Hypothalamus (tissue), 51 donors: ENCODE measurements around the gene SHF.

ENCODE experiments used
- DNase-seq, 51 donors: peaks; one replicate each; lab custom pipeline; 2025; lab: John Stamatoyannopoulos, UW

SHF gene

DNA sequence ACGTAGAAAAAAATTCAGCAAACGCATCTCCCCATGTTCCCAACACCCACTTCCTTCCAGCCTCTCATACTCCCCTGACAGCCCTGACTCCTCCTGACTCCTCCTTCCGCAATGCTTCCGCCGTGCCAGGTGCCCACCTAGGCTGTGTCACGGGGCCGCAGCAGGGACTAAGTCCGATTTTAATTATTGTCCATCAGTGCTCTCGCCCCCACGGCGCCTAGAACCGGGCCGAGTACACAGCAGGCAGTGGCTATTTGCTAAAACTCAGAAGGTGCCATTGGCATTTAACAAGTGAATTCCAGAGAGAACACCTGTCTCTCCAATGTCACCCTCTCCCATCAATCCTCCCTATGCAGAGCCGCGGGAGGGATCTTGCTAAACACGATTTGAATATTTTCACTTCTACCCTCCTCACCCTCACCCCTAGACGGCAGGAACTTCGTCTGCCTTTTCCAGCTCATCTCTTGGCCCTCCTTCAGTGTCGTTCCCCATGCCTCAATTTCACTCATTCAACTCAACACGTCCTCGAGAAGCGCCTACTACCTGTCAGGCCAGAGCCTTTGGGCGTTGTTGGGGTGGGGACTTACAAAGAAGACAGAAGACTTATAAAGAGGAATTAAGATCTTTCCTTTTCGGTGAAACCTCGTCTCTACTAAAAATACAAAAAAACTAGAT, 11.5 kb upstream of the SHF start:
- DNase-seq, result peak in 17 of 51 donors; percentile 9 to 87 (median 61)

GRCh38 chr15:45198337-45199135, 10.8 kb upstream of the SHF start:
- peak; percentile 70 to 99 (median 92) for DNase-seq

DNA sequence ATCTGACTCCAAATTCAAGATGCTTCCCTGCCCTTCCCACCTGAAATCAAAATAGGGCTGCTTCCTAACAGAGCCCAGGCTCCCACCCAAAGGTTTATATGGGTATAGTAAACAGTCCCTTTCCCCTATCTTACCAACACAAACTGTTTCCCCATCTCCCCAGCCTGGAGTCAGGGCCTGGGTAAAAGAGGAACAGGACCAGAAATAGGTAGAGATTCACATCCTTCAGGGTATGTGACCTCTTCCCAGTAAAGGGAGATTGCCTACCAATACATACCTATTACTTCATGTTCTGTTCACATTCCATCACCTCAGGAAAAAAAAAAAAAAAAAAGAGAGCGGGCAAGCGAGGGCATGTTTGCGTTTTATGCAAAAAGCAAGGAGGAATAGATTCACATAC, 9.7 kb upstream of the SHF start:
- DNase-seq, result no peak

DNA sequence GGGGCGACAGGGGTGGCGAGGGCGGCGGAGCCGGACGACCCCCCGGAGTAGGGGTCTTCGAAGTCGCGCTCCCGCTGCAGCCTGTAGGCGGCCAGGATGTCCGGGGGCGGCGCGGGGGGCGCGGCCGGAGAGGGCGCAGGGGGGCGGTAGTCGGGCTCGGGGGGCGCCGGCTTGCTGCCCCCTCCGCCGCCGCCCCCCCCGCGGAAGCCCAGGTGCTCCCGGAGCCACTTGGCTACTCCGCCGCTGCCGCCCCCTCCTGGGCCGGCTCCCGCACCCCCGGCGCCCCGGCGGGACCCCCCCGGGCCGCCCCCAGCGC, 230 bp downstream of the SHF start:
- no peak for DNase-seq

GRCh38 chr15:45186771-45187577, 792 bp downstream of the SHF start:
- peak in 3 of 51 donors; percentile 31 to 49 (median 41) for DNase-seq

DNA sequence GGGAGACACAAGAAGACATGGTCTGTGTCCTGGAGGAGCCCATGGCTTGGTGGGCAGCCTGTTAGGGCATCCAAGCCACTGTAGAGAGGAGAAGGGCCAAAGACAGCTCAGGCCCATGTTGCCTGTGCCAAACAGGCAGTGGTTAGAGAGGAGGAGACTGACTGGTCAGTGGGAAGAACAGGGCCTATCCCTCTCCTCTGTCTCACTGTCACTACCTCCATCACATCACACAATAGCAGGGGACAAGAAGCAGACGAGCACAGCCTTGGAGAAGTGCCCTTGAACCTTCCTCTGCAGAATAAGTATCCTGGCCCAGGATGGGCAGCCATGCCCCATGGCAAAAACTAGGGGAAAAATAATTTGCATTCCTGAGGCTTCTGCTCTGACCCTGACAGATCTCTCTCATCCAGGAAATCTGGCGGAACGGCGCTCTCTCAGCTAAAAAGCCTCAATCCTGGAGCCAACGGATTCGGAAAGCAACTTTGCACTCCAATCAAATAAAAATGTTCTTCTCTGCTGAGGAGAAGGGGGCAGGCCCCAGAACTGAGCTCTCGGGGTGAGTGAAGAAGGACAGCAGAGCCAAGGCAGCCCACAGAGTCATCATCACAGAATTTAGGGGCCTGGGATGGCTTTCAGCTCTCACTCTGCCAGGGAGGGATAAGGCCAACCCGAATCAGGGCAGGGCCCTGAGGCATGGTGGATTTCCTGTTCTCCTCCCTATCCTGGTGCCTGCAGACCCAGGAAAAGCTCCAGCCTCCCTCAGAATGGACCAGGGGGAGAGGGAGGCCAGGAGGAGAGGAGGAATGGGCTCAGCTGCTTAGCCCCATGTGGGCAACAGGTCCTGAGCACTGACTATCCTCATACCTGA, 1.6 kb downstream of the SHF start:
- DNase-seq, result peak in 3 of 51 donors; percentile 30 to 31 (median 31)

DNA sequence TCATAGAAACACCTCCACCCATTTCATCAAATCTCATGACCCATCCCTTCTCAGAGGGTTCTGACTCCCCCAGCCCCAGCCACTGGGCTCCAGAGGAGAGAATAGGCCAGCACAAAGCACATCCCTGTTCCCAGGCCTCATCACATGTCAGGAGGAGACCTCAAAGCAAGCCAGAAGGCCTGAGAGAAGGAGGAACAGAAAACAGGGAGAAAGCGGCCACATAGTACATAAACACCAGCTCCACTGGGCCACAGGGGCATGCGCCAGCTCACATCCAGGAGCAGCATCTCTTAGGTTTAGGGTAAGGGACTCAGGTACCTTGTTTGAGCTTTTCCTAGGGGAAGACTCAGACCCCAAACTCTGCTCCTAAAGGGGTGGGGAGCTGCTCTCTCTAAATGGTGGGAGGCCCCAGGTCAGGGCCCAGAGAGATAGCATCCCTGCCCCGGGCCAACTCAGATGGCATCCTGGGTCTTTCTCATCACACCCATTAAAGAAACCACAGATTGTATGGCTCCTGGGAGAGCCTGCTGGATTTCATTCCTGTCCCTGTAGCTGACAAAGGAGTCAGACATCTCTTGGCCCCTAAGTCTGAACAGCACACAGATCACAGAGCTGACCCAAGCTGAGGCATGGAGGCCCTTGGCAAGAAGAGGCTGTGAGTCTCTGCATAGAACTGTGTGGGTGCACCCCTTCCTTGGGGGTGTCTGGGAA, 2.5 kb downstream of the SHF start:
- no peak for DNase-seq

DNA sequence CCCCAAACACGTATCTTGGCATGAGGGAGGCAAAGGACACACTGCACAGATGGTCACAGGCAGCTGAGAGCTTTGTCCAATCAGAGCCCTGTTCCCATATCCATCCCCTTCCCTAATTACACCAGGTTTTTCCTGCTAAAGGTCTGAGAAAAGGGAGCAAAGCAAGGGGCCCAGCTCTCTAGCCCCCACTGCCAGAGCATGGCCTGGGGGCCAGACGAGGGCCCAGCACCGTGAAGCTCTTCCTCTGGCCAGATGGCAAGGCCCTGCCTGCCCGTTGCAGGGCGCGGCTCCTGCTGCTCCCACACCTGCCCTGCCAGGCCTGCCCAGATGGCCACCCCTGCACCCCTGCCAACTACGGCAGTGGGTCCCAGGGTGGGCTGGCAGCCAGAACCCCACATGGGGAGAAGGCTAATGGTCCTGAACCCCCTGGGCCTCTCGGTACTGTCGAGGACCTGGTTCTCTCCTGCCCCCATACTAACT, 3.2 kb downstream of the SHF start:
- DNase-seq, result no peak

GRCh38 chr15:45183511-45183910, 4.3 kb downstream of the SHF start:
- no peak for DNase-seq

DNA sequence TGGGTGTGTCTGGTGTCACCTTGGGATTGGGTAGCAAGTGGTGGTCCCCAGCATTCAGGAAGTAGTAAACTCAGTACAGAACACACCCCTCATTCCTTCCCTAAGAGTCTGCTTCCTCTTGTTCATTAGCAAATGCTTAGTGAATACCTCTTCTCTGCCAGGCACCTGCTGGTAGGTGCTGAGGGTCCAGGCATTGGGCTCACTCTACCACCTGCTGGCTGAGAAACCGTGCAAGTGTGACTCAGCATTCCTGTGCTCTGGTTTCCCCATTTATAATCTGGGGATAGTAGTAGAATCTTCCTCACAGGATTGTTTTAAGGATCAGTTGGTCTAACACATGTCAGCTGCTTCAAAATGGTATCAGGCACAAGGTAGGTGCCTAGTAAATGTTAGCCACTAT, 4.8 kb downstream of the SHF start:
- no peak for DNase-seq

DNA sequence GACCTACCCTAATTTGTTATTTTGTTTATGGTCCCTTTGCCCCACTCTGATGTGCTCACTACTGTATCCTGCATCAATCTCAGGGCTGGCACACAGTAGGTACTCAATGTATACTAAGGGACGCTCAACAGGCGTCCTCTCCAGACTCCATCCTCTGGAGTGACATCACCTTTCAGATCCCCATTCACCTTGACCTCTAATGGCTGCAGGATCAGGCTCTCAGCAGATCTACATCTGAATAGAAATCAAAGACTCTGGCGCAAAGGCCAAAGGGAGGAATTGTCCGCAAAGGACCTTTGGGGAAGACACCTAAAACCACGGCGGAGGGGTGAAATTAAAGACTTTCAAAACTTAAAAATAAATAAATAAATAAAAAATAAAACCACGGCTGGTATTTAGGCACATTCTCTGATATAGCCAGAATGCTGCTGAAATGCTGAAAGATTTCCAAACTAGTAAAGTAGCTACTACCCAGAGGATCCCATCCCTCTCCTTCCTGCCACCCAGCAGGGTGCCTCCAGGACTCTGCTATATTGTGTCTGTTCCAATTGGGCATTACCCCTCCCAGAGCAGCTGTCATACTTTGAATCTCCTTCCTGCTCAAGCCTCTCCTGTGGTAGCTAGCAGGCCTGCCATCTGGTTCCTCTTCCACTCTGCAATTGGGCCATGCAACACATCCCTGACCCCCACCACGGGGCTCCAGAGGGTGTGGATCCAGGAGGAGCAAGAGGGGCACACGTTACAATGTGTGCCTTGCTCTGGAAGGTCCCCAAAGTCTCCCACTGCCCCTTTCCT, 6.1 kb downstream of the SHF start:
- no peak for DNase-seq

GRCh38 chr15:45180648-45181436, 6.9 kb downstream of the SHF start:
- DNase-seq, result no peak

DNA sequence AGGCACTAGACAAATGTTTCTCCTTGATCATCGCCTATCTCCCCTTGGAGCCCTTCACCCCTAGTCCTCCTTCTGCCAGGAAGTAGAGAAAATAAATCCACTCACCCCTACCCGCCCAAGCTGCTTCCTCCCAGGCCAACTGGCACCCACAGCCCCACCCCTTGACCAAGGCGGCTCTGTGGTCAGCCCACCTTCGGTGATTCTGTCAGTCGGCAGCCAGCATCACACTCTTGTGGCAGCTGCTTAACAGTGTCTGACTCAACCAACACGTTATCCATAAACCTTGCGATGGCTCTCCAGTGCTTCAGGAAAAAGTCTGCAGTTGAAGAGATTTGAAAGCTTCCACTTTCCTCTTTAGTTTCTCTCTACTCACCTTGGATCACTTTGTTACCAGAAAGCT, 7.6 kb downstream of the SHF start:
- DNase-seq, result no peak

- no peak for DNase-seq
These were observed 8.4 kb downstream of the SHF start for GRCh38 chr15:45179221-45179985.

GRCh38 chr15:45177285-45177684, 10.5 kb downstream of the SHF start:
- DNase-seq, result no peak

- no peak for DNase-seq
These were observed 13.2 kb downstream of the SHF start for GRCh38 chr15:45174577-45174976.

- no peak for DNase-seq
These were observed 13.7 kb downstream of the SHF start for GRCh38 chr15:45174069-45174468.
